Measurements from ENCODE around the gene IL17C.

IL17C gene

DNA sequence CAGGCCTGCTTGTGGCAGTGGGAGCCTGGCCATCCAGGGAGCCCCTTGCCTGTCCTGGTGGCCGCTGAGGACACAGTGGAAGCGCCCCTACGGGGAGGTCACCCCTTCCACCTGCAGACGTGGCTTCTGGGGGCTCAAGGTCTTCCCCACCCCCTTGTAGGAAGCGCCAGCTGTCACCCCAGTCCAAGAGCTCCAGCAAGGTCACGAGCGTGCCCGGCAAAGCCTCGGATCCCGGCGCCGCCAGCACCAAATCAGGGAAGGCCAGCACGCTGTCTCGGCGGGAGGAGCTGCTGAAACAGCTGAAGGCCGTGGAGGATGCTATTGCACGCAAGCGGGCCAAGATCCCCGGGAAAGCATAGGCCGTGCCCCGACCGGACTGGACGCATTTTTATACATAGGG is 7.4 kb upstream of the IL17C start:
- TF ChIP-seq, protein P1, sequence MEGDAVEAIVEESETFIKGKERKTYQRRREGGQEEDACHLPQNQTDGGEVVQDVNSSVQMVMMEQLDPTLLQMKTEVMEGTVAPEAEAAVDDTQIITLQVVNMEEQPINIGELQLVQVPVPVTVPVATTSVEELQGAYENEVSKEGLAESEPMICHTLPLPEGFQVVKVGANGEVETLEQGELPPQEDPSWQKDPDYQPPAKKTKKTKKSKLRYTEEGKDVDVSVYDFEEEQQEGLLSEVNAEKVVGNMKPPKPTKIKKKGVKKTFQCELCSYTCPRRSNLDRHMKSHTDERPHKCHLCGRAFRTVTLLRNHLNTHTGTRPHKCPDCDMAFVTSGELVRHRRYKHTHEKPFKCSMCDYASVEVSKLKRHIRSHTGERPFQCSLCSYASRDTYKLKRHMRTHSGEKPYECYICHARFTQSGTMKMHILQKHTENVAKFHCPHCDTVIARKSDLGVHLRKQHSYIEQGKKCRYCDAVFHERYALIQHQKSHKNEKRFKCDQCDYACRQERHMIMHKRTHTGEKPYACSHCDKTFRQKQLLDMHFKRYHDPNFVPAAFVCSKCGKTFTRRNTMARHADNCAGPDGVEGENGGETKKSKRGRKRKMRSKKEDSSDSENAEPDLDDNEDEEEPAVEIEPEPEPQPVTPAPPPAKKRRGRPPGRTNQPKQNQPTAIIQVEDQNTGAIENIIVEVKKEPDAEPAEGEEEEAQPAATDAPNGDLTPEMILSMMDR (IDR thresholded peaks at IDR 0.05) = no peak

DNA sequence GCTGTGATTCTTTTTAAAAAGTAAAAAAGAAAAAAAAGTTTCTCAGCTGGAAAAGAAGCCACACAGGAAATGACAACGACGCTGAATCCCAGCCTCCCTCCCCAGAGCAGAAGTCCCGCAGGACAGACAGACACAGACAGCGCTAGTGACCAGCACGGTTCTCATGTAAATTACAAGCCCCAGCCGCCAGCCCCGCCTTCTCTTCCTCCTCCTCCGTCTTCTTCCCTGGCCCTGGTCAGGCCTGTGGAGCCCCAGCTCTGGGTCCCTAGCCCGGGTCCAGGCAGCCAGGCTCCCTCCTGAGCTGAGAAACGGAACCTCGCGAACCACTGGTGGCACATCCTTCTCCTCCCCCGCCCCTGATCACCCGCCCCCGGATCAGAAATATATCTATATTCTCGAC is 7.0 kb upstream of the IL17C start:
- TF ChIP-seq, protein P1 (IDR thresholded peaks at IDR 0.05) = no peak

DNA sequence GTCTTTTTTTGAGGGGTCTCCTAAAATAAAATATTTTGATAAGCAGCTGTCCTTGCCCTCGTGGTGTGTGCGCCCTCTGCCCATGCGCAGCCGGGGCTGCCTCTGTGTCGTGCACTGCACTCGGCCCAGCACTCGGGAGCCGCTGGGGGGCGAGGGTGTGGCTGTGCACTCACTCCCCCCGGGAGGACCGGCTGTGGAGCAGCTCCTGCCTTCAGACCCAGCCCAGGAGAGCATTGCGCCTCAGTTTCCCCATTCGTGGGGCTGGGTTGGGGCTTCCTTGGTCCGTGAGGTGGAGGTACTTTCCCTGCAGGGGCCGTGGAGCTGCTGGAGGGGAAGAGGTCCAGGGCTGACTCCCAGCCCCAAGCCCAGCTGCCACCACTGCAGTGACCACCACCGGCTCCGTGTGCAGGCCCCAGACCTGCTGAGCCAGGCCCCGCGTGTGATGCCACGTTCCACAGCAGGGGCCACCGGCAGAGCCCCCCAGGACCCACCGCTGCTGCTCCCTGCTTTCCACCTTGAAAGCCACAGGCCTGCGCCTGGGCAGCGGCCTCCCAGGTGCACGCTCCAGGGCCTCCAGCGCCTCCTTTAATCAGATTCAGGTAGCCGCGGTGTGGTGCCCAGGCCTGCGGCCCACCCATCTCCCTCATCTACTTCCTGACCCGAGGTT is 6.3 kb upstream of the IL17C start:
- TF ChIP-seq, protein P1 (IDR thresholded peaks at IDR 0.05) = no peak

DNA sequence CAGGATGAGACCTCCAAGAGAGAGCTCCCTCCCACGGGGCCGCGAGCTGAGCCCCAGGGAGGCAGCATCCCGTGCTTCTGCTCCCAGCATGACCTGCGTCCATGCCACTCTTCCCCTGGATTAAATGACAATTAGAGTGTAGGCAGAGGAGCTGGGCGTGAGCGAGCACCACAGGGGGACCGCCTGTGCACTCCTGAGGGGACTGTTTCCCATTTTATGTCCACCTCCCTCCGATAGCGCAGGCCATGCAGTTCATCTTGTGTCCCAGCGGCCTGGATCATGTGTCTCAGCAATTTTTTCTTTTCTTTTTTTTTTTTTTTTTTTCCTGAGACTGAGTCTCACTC is 5.8 kb upstream of the IL17C start:
- TF ChIP-seq, protein P1 (IDR thresholded peaks at IDR 0.05) = no peak

DNA sequence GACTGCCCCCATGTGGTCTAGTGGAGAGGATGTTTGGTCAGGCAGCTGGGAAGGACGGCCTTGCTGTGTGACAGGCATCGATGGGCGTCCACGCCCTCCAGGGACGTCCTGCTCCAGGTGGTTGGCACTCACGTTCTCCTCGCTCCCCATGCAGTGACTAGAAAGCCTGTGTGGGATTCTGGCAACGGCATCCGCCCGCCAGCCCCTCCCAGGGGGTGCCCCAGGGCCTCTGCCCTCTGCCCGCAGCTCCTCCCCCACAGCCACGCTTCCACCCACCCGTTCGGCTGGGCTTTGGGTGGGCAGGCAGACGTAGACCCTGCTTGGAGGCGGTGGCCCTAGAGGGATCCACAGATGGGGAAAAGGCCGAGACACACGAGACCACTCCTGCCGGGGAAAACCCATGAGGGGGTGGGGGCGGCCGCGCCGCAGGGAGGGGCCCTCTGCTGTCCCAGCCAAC is 4.7 kb upstream of the IL17C start:
- TF ChIP-seq, protein P1 (IDR thresholded peaks at IDR 0.05) = no peak

DNA sequence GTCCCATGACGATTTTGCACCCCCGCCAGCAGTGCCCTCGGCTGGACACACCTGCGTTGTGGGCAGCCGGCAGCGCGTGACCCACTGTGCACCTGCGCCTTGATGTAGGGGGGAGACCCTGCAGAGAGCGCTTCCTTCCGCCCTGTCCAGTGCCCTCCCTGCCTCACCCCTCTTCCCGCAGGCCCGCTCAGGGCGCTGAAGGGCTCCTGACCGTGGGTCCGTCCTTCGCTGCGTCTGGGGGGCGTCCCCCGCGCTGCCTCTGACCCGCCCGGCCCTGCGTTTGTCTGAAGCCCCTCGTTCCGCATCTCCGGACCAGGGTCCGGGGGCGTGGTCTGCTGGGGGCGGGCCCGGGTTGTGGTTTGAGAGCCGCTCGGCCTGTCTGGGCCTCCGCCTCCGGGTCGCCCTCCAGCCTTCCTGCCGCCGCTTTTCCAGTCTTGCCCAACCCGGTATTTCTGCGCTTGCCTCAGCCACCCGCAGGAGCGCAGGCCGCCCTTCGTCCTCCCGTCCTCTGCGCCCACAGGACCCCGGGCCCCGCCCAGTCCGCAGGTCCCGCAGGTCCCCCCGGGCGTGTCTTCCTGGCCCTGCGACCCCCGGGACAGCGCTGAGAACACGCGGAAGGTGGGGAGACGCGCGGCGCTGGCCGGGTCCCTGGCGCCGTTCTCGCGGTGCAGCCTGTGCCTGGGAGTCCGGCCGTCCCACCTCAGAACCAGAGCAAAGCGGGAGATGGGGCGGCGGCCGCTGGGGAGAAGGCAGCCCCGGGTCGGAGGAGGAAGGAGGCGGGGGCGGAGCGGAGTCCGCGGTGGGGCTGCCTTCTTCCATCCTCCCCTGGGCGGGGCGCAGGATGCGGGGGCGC is 4.0 kb upstream of the IL17C start:
- TF ChIP-seq, protein P1 (IDR thresholded peaks at IDR 0.05) = no peak

DNA sequence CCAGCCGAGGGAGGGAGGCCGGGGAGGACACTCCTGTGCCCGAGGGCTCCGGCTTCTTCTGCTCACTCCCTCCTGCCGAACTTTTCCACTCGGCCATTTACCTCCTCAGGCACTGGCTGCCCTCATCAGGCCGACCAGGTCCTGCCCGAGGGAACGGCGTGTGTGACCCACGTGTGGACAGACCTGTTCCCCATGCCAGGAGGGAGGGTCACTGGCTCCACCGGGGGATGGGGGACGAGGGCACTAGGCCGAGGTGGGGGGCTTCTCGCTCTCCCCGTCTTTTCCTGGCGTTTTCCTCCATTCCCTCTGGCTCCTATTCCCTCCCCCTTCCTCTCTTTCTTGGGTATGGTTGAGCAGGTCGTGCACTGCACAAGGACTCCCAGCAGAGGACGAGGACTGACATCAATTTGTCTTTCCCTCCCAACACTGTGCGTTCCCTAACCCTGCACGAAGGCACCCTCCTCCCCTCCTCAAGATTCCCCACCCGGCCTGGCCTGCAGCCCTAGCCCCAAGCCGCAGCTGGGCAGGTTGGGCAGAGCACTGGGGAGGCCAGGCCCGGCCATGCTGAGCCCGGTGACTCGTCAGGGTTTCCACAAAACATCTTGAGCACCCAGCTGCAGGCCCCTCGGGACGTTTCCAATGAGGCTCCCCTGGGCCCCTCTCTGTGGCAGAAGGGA is 3.2 kb upstream of the IL17C start:
- TF ChIP-seq, protein P1 (IDR thresholded peaks at IDR 0.05) = no peak
